Keratinocyte (primary cell): Measurements from ENCODE around the gene NCKAP5. TPM values are rescaled to one million over a fixed set of nuclear protein-coding genes. Genes with fewer than 3 reads are reported as not detected.

Experiments used
- DNase-seq: peaks from one replicate; pipeline ENCODE4 v3.0.0-alpha.2; 2011; ENCODE audit warnings: low read depth, missing footprints, low spot score
- FAIRE-seq: peaks from 2 replicates; lab custom pipeline; 2011; peaks lifted over from hg19 to GRCh38; lab: Jason Lieb, UNC
- H2AFZ ChIP-seq: 2 replicates; pipeline ENCODE4 v1.6.0; 2012; ENCODE audit warnings: low read length, control low read depth, inconsistent platforms; ENCODE audit not compliant: control insufficient read depth
- H3K27ac ChIP-seq: 2 replicates; pipeline ENCODE4 v1.5.1; 2011; ENCODE audit warnings: low read length; ENCODE audit not compliant: control insufficient read depth, insufficient read depth
- H3K27me3 ChIP-seq: 3 replicates; pipeline ENCODE4 v1.6.0; 2011; ENCODE audit warnings: low read length; ENCODE audit not compliant: control insufficient read depth, insufficient read depth; ENCODE audit errors: extremely low read depth
- H3K36me3 ChIP-seq, 2 experiments: 2 replicates in 1 of 2; 3 replicates in 1 of 2; pipeline ENCODE4 v1.5.1; 2011; ENCODE audit warnings: low read length in 2 of 2, mild to moderate bottlenecking in 1 of 2; ENCODE audit not compliant: control insufficient read depth in 2 of 2, insufficient read depth in 2 of 2; ENCODE audit errors: extremely low read depth in 1 of 2
- H3K4me1 ChIP-seq: 3 replicates; pipeline ENCODE4 v1.5.1; 2011; ENCODE audit warnings: low read length; ENCODE audit not compliant: control insufficient read depth, insufficient read depth; ENCODE audit errors: extremely low read depth
- H3K4me2 ChIP-seq: 3 replicates; pipeline ENCODE4 v1.6.0; 2011; ENCODE audit warnings: low read depth, low read length; ENCODE audit not compliant: control insufficient read depth, insufficient read depth; ENCODE audit errors: extremely low read depth
- H3K4me3 ChIP-seq, 3 experiments: fragments of 200-600 bp in 1 of 3; sonication (generic) in 1 of 3; 2 replicates in 2 of 3; 3 replicates in 1 of 3; pipeline ENCODE4 v1.5.1; 2011 to 2016; ENCODE audit warnings: low read length in 3 of 3, mild to moderate bottlenecking in 3 of 3, control low read depth in 2 of 3, inconsistent platforms in 1 of 3, low read depth in 1 of 3, mixed read lengths in 1 of 3, mixed run types in 1 of 3, moderate library complexity in 1 of 3; ENCODE audit not compliant: control insufficient read depth in 2 of 3, insufficient read depth in 2 of 3; ENCODE audit errors: extremely low read depth in 1 of 3
- H3K79me2 ChIP-seq: 2 replicates; pipeline ENCODE4 v1.6.0; 2012; ENCODE audit warnings: low read length; ENCODE audit not compliant: control insufficient read depth, insufficient read depth
- H3K9ac ChIP-seq: 3 replicates; pipeline ENCODE4 v1.6.0; 2011; ENCODE audit warnings: low read length; ENCODE audit not compliant: control insufficient read depth, insufficient read depth; ENCODE audit errors: extremely low read depth
- H3K9me1 ChIP-seq: 3 replicates; pipeline ENCODE4 v1.6.0; 2011; ENCODE audit warnings: low read length; ENCODE audit not compliant: control insufficient read depth, insufficient read depth; ENCODE audit errors: extremely low read depth
- H3K9me3 ChIP-seq: 2 replicates; pipeline ENCODE4 v1.5.1; 2012; ENCODE audit warnings: low read depth, low read length; ENCODE audit not compliant: control insufficient read depth
- H4K20me1 ChIP-seq: 3 replicates; pipeline ENCODE4 v1.6.0; 2011; ENCODE audit warnings: low read length; ENCODE audit not compliant: control insufficient read depth, insufficient read depth; ENCODE audit errors: extremely low read depth
- CTCF ChIP-seq, 3 experiments: IDR thresholded peaks in 1 of 3; conservative IDR thresholded peaks in 1 of 3; optimal IDR thresholded peaks in 1 of 3; 2 replicates in 2 of 3; 3 replicates in 1 of 3; pipeline versions ENCODE3 to v1.5.1; 2011; ENCODE audit warnings: low read length in 3 of 3, mild to moderate bottlenecking in 3 of 3, moderate library complexity in 2 of 3, control low read depth in 1 of 3, inconsistent platforms in 1 of 3; ENCODE audit not compliant: insufficient read depth in 2 of 3; ENCODE audit errors: extremely low read depth in 1 of 3
- EZH2 ChIP-seq: IDR thresholded peaks from one replicate; pipeline ENCODE4 v1.6.1; 2012; ENCODE audit warnings: inconsistent platforms, mild to moderate bottlenecking, low read length, moderate library complexity
- dilution Hi-C: fragments of 300-500 bp; cut with MboI; formaldehyde crosslinking; loops from one replicate; pipeline ENCODE4 v1.7.0; 2020; ENCODE audit warnings: low sequenced_read_pairs; ENCODE audit not compliant: extremely low pct_ligation_motif_present
- polyA plus RNA-seq, 5 experiments: library from polyadenylated mRNA; depleted of rRNA in 3 of 5; stranded (reverse) in 3 of 5; stranded (forward) in 1 of 5; unstranded in 1 of 5; fragments of >200 nt; gene quantifications; 1 replicate in 1 of 5; 2 replicates in 3 of 5; 3 replicates in 1 of 5; pipeline versions ENCODE4 v1.2.1 to v1.2.3, GENCODE V29; 2011 to 2012; ENCODE audit warnings: missing spikeins in 2 of 5, low read depth in 1 of 5, low replicate concordance in 1 of 5

Gene NCKAP5
- polyA plus RNA-seq, 1 donor (not counting 4 experiments of a cell fraction or from before 2014, with no cell fraction given), result 3.6 TPM

- no peak for DNase-seq
- no peak for TF ChIP-seq EZH2
- TF ChIP-seq CTCF (optimal IDR thresholded peaks at IDR 0.05 in 1 of 3, IDR thresholded peaks at IDR 0.05 in 1 of 3, conservative IDR thresholded peaks at IDR 0.05 in 1 of 3; ENCODE audit: extremely low read depth in 1 of 3, insufficient read depth in 2 of 3, low read length in 3 of 3), result no peak
Observed at GRCh38 chr2:133241224-133241571, 327.1 kb downstream of the NCKAP5 start.

GRCh38 chr2:133240491-133241223 lies 327.6 kb downstream of the NCKAP5 start:
- Histone ChIP-seq H3K4me2 (peak overlapping the region; percentile 17), H3K27ac (no peak overlapping the region), H3K79me2 (no peaks in the 10 kb centered on the region), H4K20me1 (no peaks in the 10 kb centered on the region), H3K9ac (no peak overlapping the region), H3K27me3 (no peaks in the 10 kb centered on the region), H3K9me3 (no peaks in the 10 kb centered on the region), H3K36me3 (no peaks in the 10 kb centered on the region), H2AFZ (no peak overlapping the region), H3K4me3 (no peak overlapping the region), H3K9me1 (no peaks in the 10 kb centered on the region), H3K4me1 (peaks cover 2% of the 10 kb centered on the region)
- dilution Hi-C loops, result no loop called here
- TF ChIP-seq CTCF (optimal IDR thresholded peaks at IDR 0.05 in 1 of 3, IDR thresholded peaks at IDR 0.05 in 1 of 3, conservative IDR thresholded peaks at IDR 0.05 in 1 of 3; ENCODE audit: extremely low read depth in 1 of 3, insufficient read depth in 2 of 3, low read length in 3 of 3), result no peak
- TF ChIP-seq EZH2, result no peak
- FAIRE-seq (no peak), DNase-seq (no peak)

More at GRCh38 chr2:133241224-133241571, 327.1 kb downstream of the NCKAP5 start:
- Histone ChIP-seq H3K79me2 (no peaks in the 10 kb centered on the region), H3K9me3 (no peaks in the 10 kb centered on the region), H3K9ac (no peak overlapping the region), H4K20me1 (no peaks in the 10 kb centered on the region), H3K36me3 (no peaks in the 10 kb centered on the region), H3K4me1 (peaks cover under 1% of the 10 kb centered on the region), H3K4me3 (no peak overlapping the region), H3K9me1 (no peaks in the 10 kb centered on the region), H3K27ac (no peak overlapping the region), H2AFZ (no peak overlapping the region), H3K27me3 (no peaks in the 10 kb centered on the region), H3K4me2 (peak overlapping the region; percentile 17)
- dilution Hi-C loops, result no loop called here
- no peak for FAIRE-seq
